MG63 (cell line): ENCODE results near the gene ARHGAP32. TPM values are rescaled to one million over a fixed set of nuclear protein-coding genes. Genes with fewer than 3 reads are reported as not detected.

Experiments
- DNase-seq: peaks from one replicate; pipeline ENCODE4 v3.0.0-alpha.2; 2020
- H3K27me3 ChIP-seq: fragments of 250-450 bp; sonication (Bioruptor Pico); 2 replicates; pipeline ENCODE4 v1.5.1; 2020; ENCODE audit warnings: mild to moderate bottlenecking, moderate library complexity
- H3K36me3 ChIP-seq: fragments of 250-450 bp; sonication (Bioruptor Pico); 2 replicates; pipeline ENCODE4 v1.5.1; 2020; ENCODE audit warnings: mild to moderate bottlenecking, moderate library complexity
- H3K4me3 ChIP-seq: fragments of 250-450 bp; sonication (Bioruptor Pico); 2 replicates; pipeline ENCODE4 v1.5.1; 2020; ENCODE audit warnings: mild to moderate bottlenecking, moderate library complexity
- H3K9me3 ChIP-seq: fragments of 250-450 bp; sonication (Bioruptor Pico); 2 replicates; pipeline ENCODE4 v1.5.1; 2020; ENCODE audit warnings: mild to moderate bottlenecking, moderate library complexity
- total RNA-seq: library from RNA; depleted of rRNA; stranded (reverse); fragments of >200 nt; shearing (Covaris generic); gene quantifications from 2 replicates; pipeline ENCODE4 v1.2.3, GENCODE V29; 2014; ENCODE audit warnings: low replicate concordance; rRNA removed

Gene ARHGAP32
- 2.8 and 3.8 TPM in 2 replicates for total RNA-seq

- H3K9me3 ChIP-seq = no peaks in the 10 kb centered on the region
- DNase-seq = no peak
- H3K4me3 ChIP-seq = no peak within 1 kb of the TSS
- no peaks in the 10 kb centered on the region for H3K36me3 ChIP-seq
- no peaks in the 10 kb centered on the region for H3K27me3 ChIP-seq
Measured at GRCh38 chr11:129192150-129192549, at the start of gene ARHGAP32. TSS of gene ARHGAP32 (minus strand) at chr11:129192325. CDS start at chr11:129192198, 127 bp downstream.

GRCh38 chr11:129239207-129239606 lies 47.1 kb upstream of the ARHGAP32 start:
- no peak for DNase-seq
- Histone ChIP-seq H3K9me3 (no peaks in the 10 kb centered on the region), H3K36me3 (no peaks in the 10 kb centered on the region), H3K27me3 (no peaks in the 10 kb centered on the region), H3K4me3 (no peak overlapping the region)

- H3K9me3 ChIP-seq = no peaks in the 10 kb centered on the region
- no peak for DNase-seq
- H3K4me3 ChIP-seq = no peak overlapping the region
- no peaks in the 10 kb centered on the region for H3K36me3 ChIP-seq
- H3K27me3 ChIP-seq = no peaks in the 10 kb centered on the region
Measured at GRCh38 chr11:129237880-129238638, 45.9 kb upstream of the ARHGAP32 start.

- DNase-seq = no peak
- no peaks in the 10 kb centered on the region for H3K9me3 ChIP-seq
- H3K4me3 ChIP-seq = no peak overlapping the region
- H3K36me3 ChIP-seq = no peaks in the 10 kb centered on the region
- H3K27me3 ChIP-seq = no peaks in the 10 kb centered on the region
Measured at GRCh38 chr11:129237456-129237855, 45.3 kb upstream of the ARHGAP32 start.

GRCh38 chr11:129236850-129237249 lies 44.7 kb upstream of the ARHGAP32 start:
- Histone ChIP-seq H3K9me3 (no peaks in the 10 kb centered on the region), H3K4me3 (no peak overlapping the region), H3K36me3 (no peaks in the 10 kb centered on the region), H3K27me3 (no peaks in the 10 kb centered on the region)
- DNase-seq = no peak

- no peaks in the 10 kb centered on the region for H3K9me3 ChIP-seq
- no peak for DNase-seq
- no peaks in the 10 kb centered on the region for H3K27me3 ChIP-seq
- no peak overlapping the region for H3K4me3 ChIP-seq
- no peaks in the 10 kb centered on the region for H3K36me3 ChIP-seq
Measured at GRCh38 chr11:129234978-129235377, 42.9 kb upstream of the ARHGAP32 start.

- Histone ChIP-seq H3K4me3 (no peak overlapping the region), H3K36me3 (no peaks in the 10 kb centered on the region; the same call in 1 of the 2 replicates), H3K27me3 (no peaks in the 10 kb centered on the region), H3K9me3 (peaks cover 23% of the 10 kb centered on the region)
- no peak for DNase-seq
Measured at GRCh38 chr11:129230006-129230405, 37.9 kb upstream of the ARHGAP32 start.

GRCh38 chr11:129226207-129226798 lies 34.2 kb upstream of the ARHGAP32 start:
- Histone ChIP-seq H3K4me3 (no peak overlapping the region), H3K9me3 (peaks cover 23% of the 10 kb centered on the region), H3K27me3 (no peaks in the 10 kb centered on the region), H3K36me3 (no peaks in the 10 kb centered on the region; the same call in 1 of the 2 replicates)
- no peak for DNase-seq

- Histone ChIP-seq H3K9me3 (peaks cover 23% of the 10 kb centered on the region), H3K27me3 (no peaks in the 10 kb centered on the region), H3K4me3 (no peak overlapping the region), H3K36me3 (no peaks in the 10 kb centered on the region; the same call in 1 of the 2 replicates)
- DNase-seq = no peak
Measured at GRCh38 chr11:129225190-129225589, 33.1 kb upstream of the ARHGAP32 start.

GRCh38 chr11:129224538-129224937 lies 32.4 kb upstream of the ARHGAP32 start:
- no peak overlapping the region for H3K4me3 ChIP-seq
- no peaks in the 10 kb centered on the region; the same call in 1 of the 2 replicates for H3K36me3 ChIP-seq
- peaks cover 23% of the 10 kb centered on the region for H3K9me3 ChIP-seq
- H3K27me3 ChIP-seq = no peaks in the 10 kb centered on the region
- DNase-seq = no peak

GRCh38 chr11:129223701-129224149 lies 31.6 kb upstream of the ARHGAP32 start:
- H3K9me3 ChIP-seq = peaks cover 23% of the 10 kb centered on the region
- H3K36me3 ChIP-seq = no peaks in the 10 kb centered on the region; the same call in 1 of the 2 replicates
- no peak overlapping the region for H3K4me3 ChIP-seq
- no peak for DNase-seq
- no peaks in the 10 kb centered on the region for H3K27me3 ChIP-seq

- peaks cover 21% of the 10 kb centered on the region for H3K9me3 ChIP-seq
- no peak for DNase-seq
- H3K27me3 ChIP-seq = no peaks in the 10 kb centered on the region
- no peaks in the 10 kb centered on the region; the same call in 1 of the 2 replicates for H3K36me3 ChIP-seq
- H3K4me3 ChIP-seq = no peak overlapping the region
Measured at GRCh38 chr11:129223260-129223659, 31.1 kb upstream of the ARHGAP32 start.

GRCh38 chr11:129222158-129222557 lies 30.0 kb upstream of the ARHGAP32 start:
- H3K36me3 ChIP-seq = no peaks in the 10 kb centered on the region; the same call in 1 of the 2 replicates
- DNase-seq = no peak
- H3K27me3 ChIP-seq = no peaks in the 10 kb centered on the region
- no peak overlapping the region for H3K4me3 ChIP-seq
- H3K9me3 ChIP-seq = peaks cover 20% of the 10 kb centered on the region

- H3K9me3 ChIP-seq = no peaks in the 10 kb centered on the region
- DNase-seq = no peak
- H3K4me3 ChIP-seq = no peak overlapping the region
- no peaks in the 10 kb centered on the region for H3K27me3 ChIP-seq
- no peaks in the 10 kb centered on the region for H3K36me3 ChIP-seq
Measured at GRCh38 chr11:129215506-129216245, 23.6 kb upstream of the ARHGAP32 start.

GRCh38 chr11:129214710-129215295 lies 22.7 kb upstream of the ARHGAP32 start:
- no peaks in the 10 kb centered on the region for H3K9me3 ChIP-seq
- no peak for DNase-seq
- H3K4me3 ChIP-seq = no peak overlapping the region
- H3K27me3 ChIP-seq = no peaks in the 10 kb centered on the region
- H3K36me3 ChIP-seq = no peaks in the 10 kb centered on the region

GRCh38 chr11:129213261-129213660 lies 21.1 kb upstream of the ARHGAP32 start:
- no peaks in the 10 kb centered on the region for H3K36me3 ChIP-seq
- no peak for DNase-seq
- no peak overlapping the region for H3K4me3 ChIP-seq
- no peaks in the 10 kb centered on the region for H3K9me3 ChIP-seq
- H3K27me3 ChIP-seq = no peaks in the 10 kb centered on the region

- no peak overlapping the region for H3K4me3 ChIP-seq
- no peaks in the 10 kb centered on the region for H3K36me3 ChIP-seq
- no peaks in the 10 kb centered on the region for H3K27me3 ChIP-seq
- no peaks in the 10 kb centered on the region for H3K9me3 ChIP-seq
- no peak for DNase-seq
Measured at GRCh38 chr11:129211397-129211796, 19.3 kb upstream of the ARHGAP32 start.
